H1 (cell line): ENCODE measurements around the gene HOXA10. TPM values are rescaled to one million over a fixed set of nuclear protein-coding genes. Genes with fewer than 3 reads are reported as not detected.

Experiments
- ATF3 ChIP-seq: IDR thresholded peaks from 2 replicates; pipeline ENCODE4 v1.6.1; 2011; ENCODE audit warnings: low read depth, mild to moderate bottlenecking, low read length; ENCODE audit not compliant: insufficient read depth
- BRCA1 ChIP-seq: IDR thresholded peaks from 2 replicates; pipeline ENCODE4 v1.6.1; 2012; ENCODE audit warnings: low read depth, low read length, improper control_type of control experiment
- CEBPB ChIP-seq: IDR thresholded peaks from 2 replicates; pipeline ENCODE4 v1.6.1; 2012; ENCODE audit warnings: low read depth, low read length
- CHD1 ChIP-seq: IDR thresholded peaks from 2 replicates; pipeline ENCODE4 v1.6.1; 2012; ENCODE audit warnings: low read depth, low read length, improper control_type of control experiment
- CHD2 ChIP-seq: IDR thresholded peaks from 2 replicates; pipeline ENCODE4 v1.6.1; 2012; ENCODE audit warnings: low read length, improper control_type of control experiment
- CREB1 ChIP-seq: IDR thresholded peaks from 2 replicates; pipeline ENCODE4 v1.6.1; 2012; ENCODE audit warnings: inconsistent platforms
- CTCF ChIP-seq, 3 experiments: IDR thresholded peaks; 1 replicate in 2 of 3; 2 replicates in 1 of 3; pipeline versions ENCODE4 v1.5.1 to v1.6.1; 2011; ENCODE audit warnings: low read length in 3 of 3, mild to moderate bottlenecking in 3 of 3, inconsistent platforms in 2 of 3, low read depth in 1 of 3, moderate library complexity in 1 of 3; ENCODE audit not compliant: insufficient read depth in 1 of 3; ENCODE audit errors: control extremely low read depth in 1 of 3
- EZH2 ChIP-seq: fragments of 200-600 bp; sonication (generic); IDR thresholded peaks from 2 replicates; pipeline ENCODE4 v1.7.1; 2012; ENCODE audit warnings: low read depth, mild to moderate bottlenecking, moderate library complexity, low read length, inconsistent platforms; ENCODE audit not compliant: severe bottlenecking
- GABPA ChIP-seq: IDR thresholded peaks from 2 replicates; pipeline ENCODE4 v1.6.1; 2011; ENCODE audit warnings: mild to moderate bottlenecking, low read length, moderate library complexity, borderline replicate concordance; ENCODE audit not compliant: insufficient read depth
- HDAC2 ChIP-seq, 2 experiments: fragments of 300-600 bp in 1 of 2; sonication (generic) in 1 of 2; IDR thresholded peaks; 2 replicates each; pipeline ENCODE4 v1.6.1; 2011 to 2012; ENCODE audit warnings: low read depth in 2 of 2, low read length in 2 of 2, mild to moderate bottlenecking in 2 of 2, moderate library complexity in 2 of 2, borderline replicate concordance in 1 of 2, inconsistent platforms in 1 of 2
- RNF2 ChIP-seq: fragments of 200-900, 300-1000 bp; sonication (generic); IDR thresholded peaks from 2 replicates; pipeline ENCODE4 v1.7.1; 2016; ENCODE audit warnings: borderline replicate concordance, low read depth, mild to moderate bottlenecking, antibody characterized with exemption, low read length; ENCODE audit not compliant: poor library complexity, severe bottlenecking; ENCODE audit errors: missing control alignments
- SRF ChIP-seq: IDR thresholded peaks from 2 replicates; pipeline ENCODE4 v1.6.1; 2011; ENCODE audit warnings: mild to moderate bottlenecking, low read depth, low read length, moderate library complexity
- TAF1 ChIP-seq: IDR thresholded peaks from 2 replicates; pipeline ENCODE4 v1.6.1; 2011; ENCODE audit warnings: mild to moderate bottlenecking, low read depth, low read length
- TAF7 ChIP-seq: optimal IDR thresholded peaks from 2 replicates; pipeline ENCODE3; 2011; ENCODE audit warnings: low read depth, mild to moderate bottlenecking, inconsistent platforms, low read length, moderate library complexity, borderline replicate concordance
- YY1 ChIP-seq: IDR thresholded peaks from 2 replicates; pipeline ENCODE4 v1.6.1; 2011; ENCODE audit warnings: low read depth, mild to moderate bottlenecking, low read length
- polyA plus RNA-seq, 7 experiments: library from polyadenylated mRNA; depleted of rRNA in 3 of 7; stranded (reverse) in 5 of 7; unstranded in 2 of 7; fragments of >200 nt in 5 of 7; fragments of 200-250 nt in 2 of 7; gene quantifications; 1 replicate in 5 of 7; 2 replicates in 1 of 7; 4 replicates in 1 of 7; pipeline versions ENCODE4 v1.2.1 to v1.2.3, GENCODE V29; 2011 to 2013; ENCODE audit warnings: missing spikeins in 2 of 7, mixed read lengths in 2 of 7
- total RNA-seq: library from RNA; stranded (reverse); fragmentation: NEBNext Ultra II Directional; extraction: Animal tissue kit (Norgen Biotek cat#: 25700); gene quantifications from 2 replicates; pipeline ENCODE4 v1.2.1, GENCODE V29; 2021

Gene HOXA10
- total and polyA plus RNA-seq, 2 of the 8 experiments (the other 6 are each of a cell fraction or from before 2014, with no cell fraction given), result not detected

GRCh38 chr7:27151341-27151930 is 22.7 kb downstream of the HOXA10 start (continued):
- TF ChIP-seq BRCA1 (no peak), HDAC2 (IDR thresholded peaks at IDR 0.05; ENCODE audit: borderline replicate concordance in 1 of 2, low read depth in 2 of 2, low read length in 2 of 2) (no peak), TAF1 (no peak), CEBPB (no peak), CREB1 (no peak), TAF7 (no peak), CHD1 (no peak), RNF2 (peak; percentile 94), EZH2 (peak; percentile 75), CTCF (IDR thresholded peaks at IDR 0.05; ENCODE audit: control extremely low read depth in 1 of 3, insufficient read depth in 1 of 3, low read depth in 1 of 3, low read length in 3 of 3) (peak in 1 of 3 experiments; percentile 5; a peak in 1 of 4 replicates), ATF3 (no peak), SRF (no peak), CHD2 (no peak), YY1 (no peak), GABPA (no peak)
